ENCODE data around the gene ARPC4. TPM values are rescaled to one million over a fixed set of nuclear protein-coding genes. Genes with fewer than 3 reads are reported as not detected.

Gene ARPC4
- total and polyA plus RNA-seq, 8 donors, result 45.5 to 180 (median 123) TPM

- Histone ChIP-seq H3K36me3 (peaks cover 79 to 98% (median 94%) of the 10 kb centered on the region in 4 donors), H3K9me3 (no peaks in the 10 kb centered on the region), H3K4me1 (peaks cover 0 to 22% (median 9%) of the 10 kb centered on the region in 4 donors), H3K27me3 (no peaks in the 10 kb centered on the region), H3K4me3 (no peak overlapping the region), H3K27ac (no peak overlapping the region)
- TF ChIP-seq POLR2A (IDR thresholded peaks at IDR 0.05), result no peak
- TF ChIP-seq POLR2AphosphoS5 (IDR thresholded peaks at IDR 0.05), result no peak
- TF ChIP-seq EP300 (IDR thresholded peaks at IDR 0.05), result no peak
- TF ChIP-seq CTCF (IDR thresholded peaks at IDR 0.05), result no peak
- intact Hi-C loops (cut with DNase I; ENCODE audit: low total_unique reads), result no loop called here
- WGBS, 5 donors, result 80 to 88% (median 84%) methylated on average over 5 of the region's 5 CpGs
- DNase-seq, result no peak
Observed at GRCh38 chr3:9800529-9800928, 7.6 kb downstream of the ARPC4 start.

GRCh38 chr3:9803494-9803893 is 10.6 kb downstream of the ARPC4 start:
- 79 to 88% (median 79%) methylated on average over 1 of the region's 1 CpG for WGBS, 5 donors
- Histone ChIP-seq H3K27me3 (no peaks in the 10 kb centered on the region), H3K4me3 (no peak overlapping the region), H3K36me3 (peaks cover 79 to 95% (median 87%) of the 10 kb centered on the region in 4 donors), H3K27ac (no peak overlapping the region), H3K9me3 (no peaks in the 10 kb centered on the region), H3K4me1 (peaks cover 0 to 11% (median 2%) of the 10 kb centered on the region in 4 donors)
- intact Hi-C loops (cut with DNase I; ENCODE audit: low total_unique reads), result no loop called here
- no peak for TF ChIP-seq POLR2A (IDR thresholded peaks at IDR 0.05)
- no peak for TF ChIP-seq CTCF (IDR thresholded peaks at IDR 0.05)
- TF ChIP-seq POLR2AphosphoS5 (IDR thresholded peaks at IDR 0.05), result no peak
- no peak for DNase-seq

GRCh38 chr3:9804996-9805395 is 12.1 kb downstream of the ARPC4 start:
- Histone ChIP-seq H3K27ac (no peak overlapping the region), H3K9me3 (no peaks in the 10 kb centered on the region), H3K4me3 (no peak overlapping the region), H3K27me3 (no peaks in the 10 kb centered on the region), H3K36me3 (peaks cover 67 to 80% (median 72%) of the 10 kb centered on the region in 4 donors), H3K4me1 (peaks cover 7 to 22% (median 11%) of the 10 kb centered on the region in 4 donors)
- no peak for DNase-seq
- WGBS, 5 donors, result 83 to 91% (median 89%) methylated on average over 5 of the region's 5 CpGs
- intact Hi-C loops (cut with DNase I; ENCODE audit: low total_unique reads), result no loop called here
- no peak for TF ChIP-seq POLR2A (IDR thresholded peaks at IDR 0.05)
- TF ChIP-seq EP300 (IDR thresholded peaks at IDR 0.05), result no peak
- TF ChIP-seq CTCF (IDR thresholded peaks at IDR 0.05), result no peak
- TF ChIP-seq POLR2AphosphoS5 (IDR thresholded peaks at IDR 0.05), result no peak

- 77 to 90% (median 90%) methylated on average over 3 to 12 of the region's 12 CpGs for WGBS, 5 donors
- no peak for DNase-seq
- Histone ChIP-seq H3K9me3 (no peaks in the 10 kb centered on the region), H3K4me3 (no peak overlapping the region), H3K27ac (no peak overlapping the region), H3K27me3 (no peaks in the 10 kb centered on the region), H3K36me3 (peaks cover 55 to 69% (median 61%) of the 10 kb centered on the region in 4 donors), H3K4me1 (peaks cover 16 to 32% (median 19%) of the 10 kb centered on the region in 4 donors)
- TF ChIP-seq CTCF (IDR thresholded peaks at IDR 0.05), result no peak
- TF ChIP-seq EP300 (IDR thresholded peaks at IDR 0.05), result no peak
- no peak for TF ChIP-seq POLR2AphosphoS5 (IDR thresholded peaks at IDR 0.05)
- TF ChIP-seq POLR2A (IDR thresholded peaks at IDR 0.05), result no peak
- intact Hi-C loops (cut with DNase I; ENCODE audit: low total_unique reads), result no loop called here
Observed at GRCh38 chr3:9806137-9806536, 13.3 kb downstream of the ARPC4 start.
